Measurements from ENCODE around the gene EYS.

The EYS gene

DNA sequence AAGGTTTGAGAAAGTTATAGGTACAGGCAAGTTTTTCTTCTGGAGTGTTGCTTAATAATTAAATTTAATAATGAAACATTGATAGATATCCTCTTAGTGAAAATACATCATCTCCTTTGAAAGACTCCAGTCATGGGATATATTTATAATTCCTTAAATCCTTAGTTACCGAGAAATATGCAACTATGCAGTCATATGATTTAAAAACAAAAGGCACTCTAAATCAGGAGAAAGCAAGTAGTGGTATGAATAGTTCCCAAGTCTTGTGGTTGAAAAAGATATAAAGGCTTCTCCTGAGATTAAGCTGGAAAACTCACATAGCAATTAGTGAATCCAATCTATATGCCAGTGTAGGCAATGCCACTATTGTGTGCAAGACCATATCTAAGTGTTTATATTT lies 475.4 kb downstream of the EYS start:
- DNase-seq (ENCODE audit: low spot score): no peak

GRCh38 chr6:65229825-65230224 lies 477.2 kb downstream of the EYS start:
- no peak for DNase-seq (ENCODE audit: low spot score)

DNA sequence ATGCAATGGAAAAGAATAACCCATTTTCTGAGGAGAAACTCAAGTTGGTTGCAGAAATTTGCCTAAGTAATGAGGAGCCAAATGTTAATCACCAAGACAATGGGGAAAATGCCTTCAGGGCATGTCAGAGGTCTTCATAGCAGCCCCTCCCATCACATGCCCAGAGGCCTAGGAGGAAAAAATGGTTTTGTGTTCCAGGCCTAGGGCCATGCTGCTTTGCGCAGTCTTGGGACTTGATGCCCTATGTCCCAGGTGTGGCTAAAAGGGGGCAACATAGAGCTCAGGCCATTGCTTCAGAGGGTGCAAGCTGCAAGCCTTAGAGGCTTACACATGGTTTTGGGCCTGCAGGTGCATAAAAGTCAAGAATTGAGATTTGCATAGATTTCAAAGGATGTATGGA lies 485.9 kb downstream of the EYS start:
- DNase-seq (ENCODE audit: low spot score): no peak

DNA sequence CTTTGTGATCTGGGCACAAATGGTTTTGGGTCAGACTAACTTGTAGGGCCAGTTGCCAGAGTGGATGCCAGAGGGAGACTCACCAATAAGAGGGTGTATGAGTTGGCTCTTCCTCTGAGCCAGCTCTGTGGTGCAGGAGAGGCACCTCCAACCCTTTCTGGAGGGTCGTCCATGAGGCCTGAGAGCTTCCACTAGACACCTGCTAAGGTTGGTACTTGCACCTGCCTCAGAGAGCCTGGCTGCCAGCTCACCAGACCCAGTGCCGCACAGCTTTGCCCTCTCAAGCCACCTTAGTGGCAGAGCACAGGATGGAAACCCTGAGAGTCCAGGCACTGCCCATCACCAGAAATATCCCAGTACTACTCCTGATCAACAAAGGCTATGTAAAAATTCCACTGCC lies 504.3 kb downstream of the EYS start:
- DNase-seq (ENCODE audit: low spot score): no peak

DNA sequence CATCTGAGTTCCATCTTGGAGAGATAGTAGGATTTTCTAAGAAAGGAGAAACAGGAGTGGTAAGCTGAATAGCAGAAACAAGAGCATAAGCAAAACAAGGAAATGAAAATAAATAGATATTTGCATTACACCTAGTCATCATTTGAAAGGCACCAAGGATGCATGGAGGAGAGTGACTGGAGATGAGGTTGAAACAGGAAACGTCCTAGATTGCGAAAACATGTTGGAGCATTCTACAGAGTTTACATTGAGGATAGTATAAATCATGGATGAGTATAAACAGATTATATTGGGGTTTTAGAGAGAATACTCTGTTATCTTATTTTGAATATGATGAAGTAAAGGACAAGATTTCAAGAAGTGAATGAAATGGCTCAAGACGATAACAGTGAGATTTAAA lies 507.3 kb downstream of the EYS start:
- DNase-seq (ENCODE audit: low spot score): no peak

- no peak for DNase-seq (ENCODE audit: low spot score)
Measured at GRCh38 chr6:65199121-65199520, 507.9 kb downstream of the EYS start.

- DNase-seq (ENCODE audit: low spot score): no peak
Measured at GRCh38 chr6:65191471-65191870, 515.6 kb downstream of the EYS start.

GRCh38 chr6:65189236-65189881 lies 517.7 kb downstream of the EYS start:
- no peak for DNase-seq (ENCODE audit: low spot score)

GRCh38 chr6:65186826-65187225 lies 520.2 kb downstream of the EYS start:
- DNase-seq (ENCODE audit: low spot score): no peak

DNA sequence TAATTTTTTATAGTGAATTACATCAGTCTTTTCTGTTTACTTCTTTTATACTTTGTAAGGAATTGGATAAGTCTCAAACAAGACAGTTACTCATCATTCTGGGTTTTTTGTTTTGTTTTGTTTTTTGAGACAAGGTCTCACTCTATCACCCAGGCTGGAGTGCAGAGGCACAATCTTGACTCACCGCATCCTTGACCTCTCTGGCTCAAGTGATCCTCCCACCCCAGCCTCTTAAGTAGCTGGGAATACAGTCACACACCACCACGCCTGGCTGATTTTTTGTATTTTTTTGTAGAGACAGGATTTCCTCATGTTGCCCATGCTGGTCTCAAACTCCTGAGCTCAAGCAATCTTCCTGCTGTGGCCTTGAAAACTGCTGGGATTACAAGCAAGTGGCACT lies 524.3 kb downstream of the EYS start:
- DNase-seq (ENCODE audit: low spot score): no peak

GRCh38 chr6:65170273-65170672 lies 536.8 kb downstream of the EYS start:
- no peak for DNase-seq (ENCODE audit: low spot score)

DNA sequence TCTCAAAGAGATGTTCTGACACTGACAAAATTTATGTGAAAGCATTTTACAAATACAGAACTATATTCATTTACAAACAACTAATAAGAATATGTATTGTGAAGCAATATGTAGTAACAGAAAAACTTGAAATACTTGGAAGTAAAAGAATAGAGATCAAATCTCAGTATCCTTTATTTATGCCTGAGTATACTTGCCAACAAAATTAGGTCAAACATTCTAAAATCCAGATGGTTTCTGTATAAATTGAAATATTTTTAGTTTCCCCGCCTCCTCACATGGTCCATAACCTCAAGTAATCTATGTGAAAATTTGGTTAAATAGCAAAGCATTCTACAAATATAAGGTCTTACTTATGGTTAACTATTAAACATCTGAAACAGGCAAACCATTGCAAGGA lies 545.4 kb downstream of the EYS start:
- no peak for DNase-seq (ENCODE audit: low spot score)

GRCh38 chr6:65157025-65157424 lies 550.0 kb downstream of the EYS start:
- no peak for DNase-seq (ENCODE audit: low spot score)

DNA sequence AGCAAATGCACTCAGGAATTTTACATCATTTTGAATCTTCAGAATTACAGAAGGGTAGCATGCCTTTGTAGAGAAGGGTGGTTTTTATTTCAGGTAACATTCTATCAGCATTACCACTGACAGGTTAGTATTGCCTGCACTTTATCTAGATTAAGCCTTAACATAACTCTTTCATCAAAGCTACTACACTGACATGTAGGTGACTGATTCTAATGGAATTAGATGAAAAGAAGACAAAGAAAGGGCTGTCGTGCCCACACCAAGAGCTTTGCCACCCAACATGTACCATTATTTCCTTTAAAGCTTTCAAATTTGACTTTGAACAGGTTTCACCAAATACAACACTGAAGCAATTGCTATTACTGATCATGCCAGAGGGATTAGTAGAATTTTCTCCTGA lies 551.9 kb downstream of the EYS start:
- no peak for DNase-seq (ENCODE audit: low spot score)

DNA sequence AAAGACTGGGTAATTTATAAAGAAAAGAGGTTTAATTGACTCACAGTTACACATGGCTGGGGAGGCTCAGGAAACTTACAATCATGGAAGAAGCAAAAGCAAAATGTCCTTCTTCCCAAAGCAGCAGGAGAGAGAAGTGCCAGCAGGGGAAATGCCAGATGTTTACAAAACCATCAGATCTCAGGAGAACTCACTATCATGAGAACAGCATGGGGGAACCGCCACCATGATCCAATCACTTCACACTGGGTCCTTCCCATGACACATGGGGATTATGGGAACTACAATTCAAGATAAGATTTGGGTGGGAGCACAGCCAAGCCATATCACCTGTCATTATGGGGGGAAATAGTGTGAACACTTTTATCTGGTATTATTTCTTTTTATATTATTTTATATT lies 557.2 kb downstream of the EYS start:
- DNase-seq (ENCODE audit: low spot score): no peak

GRCh38 chr6:65148839-65149238 lies 558.2 kb downstream of the EYS start:
- no peak for DNase-seq (ENCODE audit: low spot score)

DNA sequence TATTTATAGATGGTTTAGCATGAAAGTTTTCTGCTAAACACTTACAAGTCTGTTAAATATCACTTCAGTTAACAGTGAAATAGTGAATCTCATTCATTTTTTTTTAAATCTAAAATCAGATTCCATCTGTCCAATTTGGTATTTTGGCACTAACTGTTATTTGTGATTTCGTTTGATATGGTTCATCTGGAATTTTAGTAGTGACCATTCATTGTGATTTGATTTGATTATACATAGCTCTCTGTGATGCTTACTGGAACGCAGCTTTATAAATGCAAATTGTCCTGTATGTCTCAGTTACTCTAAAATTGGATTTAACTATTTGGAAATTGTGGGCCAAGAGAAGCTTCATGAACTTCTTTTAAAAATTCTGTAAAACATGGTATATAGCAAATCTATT lies 571.5 kb downstream of the EYS start:
- DNase-seq (ENCODE audit: low spot score): no peak

DNA sequence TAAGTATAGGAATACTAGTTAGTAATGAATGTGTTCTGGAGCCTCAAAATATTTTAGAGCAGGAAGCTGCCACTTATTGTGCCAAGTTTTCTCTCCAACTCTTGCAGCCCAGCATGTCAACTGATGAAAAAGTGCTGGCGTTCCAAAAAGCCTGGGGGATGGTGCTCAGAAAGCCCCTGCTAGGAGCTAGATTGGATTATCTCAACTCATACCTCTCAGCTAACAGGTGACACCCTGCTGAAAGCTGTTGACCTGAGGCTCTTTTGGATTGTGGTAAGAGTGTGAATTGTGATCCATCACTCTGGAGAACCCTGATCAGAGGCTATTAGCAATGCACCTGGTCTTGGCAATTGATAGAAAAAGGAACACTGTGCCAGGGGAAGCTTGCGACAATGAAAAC lies 580.4 kb downstream of the EYS start:
- DNase-seq (ENCODE audit: low spot score): no peak

DNA sequence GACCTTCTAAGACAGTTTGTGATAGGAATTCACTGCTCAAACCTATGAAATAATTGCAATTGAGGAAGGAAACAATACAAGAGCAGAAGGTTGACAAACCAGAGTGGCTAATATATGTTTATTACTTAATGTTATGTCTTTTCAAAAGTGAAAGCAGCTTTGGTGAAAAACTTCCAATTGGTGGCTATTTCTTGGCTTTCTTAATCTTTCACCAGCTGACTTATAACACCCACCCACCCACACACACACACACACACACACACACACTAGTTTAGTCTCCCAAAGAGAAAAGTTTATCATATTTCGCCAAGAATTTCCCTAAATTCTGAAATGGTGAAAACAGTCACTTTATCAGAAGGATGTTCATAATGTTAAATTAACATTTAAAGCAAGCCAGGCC lies 583.5 kb downstream of the EYS start:
- no peak for DNase-seq (ENCODE audit: low spot score)

- no peak for DNase-seq (ENCODE audit: low spot score)
Measured at GRCh38 chr6:65117817-65118409, 589.1 kb downstream of the EYS start.

DNA sequence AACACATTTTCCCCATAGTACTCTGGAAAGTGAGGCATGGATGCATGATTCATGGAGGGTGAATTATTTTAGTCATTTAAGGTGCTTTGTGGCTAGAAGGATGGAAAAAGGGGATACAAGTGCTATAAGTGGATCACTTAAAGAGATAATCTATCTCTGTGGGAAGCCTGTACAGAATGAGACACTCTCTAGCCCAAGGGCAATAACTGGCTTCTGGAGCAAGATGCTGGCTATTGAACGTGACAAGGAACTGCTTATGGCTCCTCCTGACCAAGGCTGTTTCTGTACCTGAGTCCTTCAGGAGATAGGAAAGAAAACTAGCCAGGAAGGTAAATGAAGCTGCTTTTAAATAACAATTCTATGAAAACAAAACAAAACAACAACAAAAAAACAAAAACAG lies 590.7 kb downstream of the EYS start:
- no peak for DNase-seq (ENCODE audit: low spot score)

DNA sequence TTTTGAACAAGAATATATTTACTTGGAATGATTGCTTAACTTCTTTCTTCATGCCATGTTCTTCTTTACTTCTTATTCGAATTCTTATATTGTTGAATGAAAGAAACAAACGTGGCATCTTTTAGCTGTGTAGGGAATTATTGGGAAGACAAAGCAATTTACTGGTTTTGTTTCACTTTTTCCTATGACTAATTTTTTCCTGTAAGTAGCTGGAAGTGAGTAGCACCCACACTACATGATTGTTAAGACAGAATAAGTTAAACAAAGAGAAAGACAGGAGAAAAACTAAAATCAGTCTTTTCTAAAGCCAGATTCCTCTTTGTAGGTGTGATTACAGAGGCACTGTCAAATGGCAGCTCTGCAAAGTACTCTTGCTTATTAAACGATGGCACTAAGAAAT lies 593.4 kb downstream of the EYS start:
- DNase-seq (ENCODE audit: low spot score): no peak

DNA sequence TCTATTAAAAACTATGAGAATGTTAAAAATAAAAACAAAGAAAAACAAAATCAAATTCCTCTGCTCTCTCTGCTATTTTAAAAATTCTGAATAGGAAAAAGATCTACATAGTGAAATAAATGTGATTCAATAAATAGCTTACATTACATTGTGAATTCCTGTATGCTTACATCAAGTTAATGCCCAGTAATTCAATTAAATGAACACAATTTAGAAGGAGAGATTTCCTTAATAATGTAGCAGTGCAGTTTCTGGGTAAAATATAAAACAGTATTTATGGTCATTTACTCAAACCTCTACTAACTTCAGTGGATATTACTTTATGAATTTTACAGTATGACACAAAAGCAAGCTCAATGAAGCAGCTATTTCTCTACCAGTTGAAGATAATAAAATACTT lies 594.6 kb downstream of the EYS start:
- no peak for DNase-seq (ENCODE audit: low spot score)

GRCh38 chr6:65110031-65110430 lies 597.0 kb downstream of the EYS start:
- DNase-seq (ENCODE audit: low spot score): no peak
